SW 1271 (cell line): ENCODE measurements around the gene PDZD4.

ENCODE experiments used
- DNase-seq, 2 experiments: peaks; one replicate each; lab custom pipeline; 2025; lab: John Stamatoyannopoulos, UW

Gene PDZD4

DNA sequence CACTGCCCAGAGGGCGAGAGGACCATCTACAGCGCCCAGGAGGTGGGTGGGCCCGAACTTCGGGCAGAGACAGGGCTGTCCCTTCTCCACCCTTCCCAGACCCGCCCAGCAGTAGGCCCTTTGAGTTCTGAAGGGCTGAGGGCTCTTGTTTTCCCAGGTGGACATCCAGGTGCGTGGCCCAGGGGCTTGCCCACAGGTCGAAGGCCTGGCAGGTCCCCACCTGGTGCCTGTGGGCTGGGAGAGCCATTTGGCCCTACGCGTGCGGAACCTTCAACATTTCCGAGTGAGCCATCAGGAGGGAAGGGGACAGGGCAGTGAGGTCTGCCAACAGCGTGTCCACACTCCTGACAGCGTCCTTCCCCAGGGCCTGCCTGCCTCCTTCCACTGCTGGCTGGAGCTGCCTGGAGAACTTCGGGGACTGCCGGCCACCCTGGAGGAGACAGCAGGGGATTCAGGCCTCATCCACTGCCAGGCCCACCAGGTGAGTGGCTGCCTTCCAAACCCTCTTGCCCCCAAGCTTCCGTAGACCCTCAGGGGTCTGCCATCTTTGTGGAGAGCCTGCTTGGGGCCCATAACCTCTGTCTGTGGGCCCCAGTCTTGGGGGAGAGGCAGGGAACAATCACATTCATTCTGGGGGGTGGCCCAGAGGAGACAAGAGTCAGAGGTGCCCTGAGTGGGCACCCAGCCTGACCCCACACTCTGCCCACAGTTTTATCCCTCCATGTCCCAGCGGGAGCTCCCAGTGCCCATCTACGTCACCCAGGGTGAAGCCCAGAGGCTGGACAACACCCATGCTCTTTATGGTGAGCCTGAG is 59.5 kb downstream of the PDZD4 start:
- no peak for DNase-seq

DNA sequence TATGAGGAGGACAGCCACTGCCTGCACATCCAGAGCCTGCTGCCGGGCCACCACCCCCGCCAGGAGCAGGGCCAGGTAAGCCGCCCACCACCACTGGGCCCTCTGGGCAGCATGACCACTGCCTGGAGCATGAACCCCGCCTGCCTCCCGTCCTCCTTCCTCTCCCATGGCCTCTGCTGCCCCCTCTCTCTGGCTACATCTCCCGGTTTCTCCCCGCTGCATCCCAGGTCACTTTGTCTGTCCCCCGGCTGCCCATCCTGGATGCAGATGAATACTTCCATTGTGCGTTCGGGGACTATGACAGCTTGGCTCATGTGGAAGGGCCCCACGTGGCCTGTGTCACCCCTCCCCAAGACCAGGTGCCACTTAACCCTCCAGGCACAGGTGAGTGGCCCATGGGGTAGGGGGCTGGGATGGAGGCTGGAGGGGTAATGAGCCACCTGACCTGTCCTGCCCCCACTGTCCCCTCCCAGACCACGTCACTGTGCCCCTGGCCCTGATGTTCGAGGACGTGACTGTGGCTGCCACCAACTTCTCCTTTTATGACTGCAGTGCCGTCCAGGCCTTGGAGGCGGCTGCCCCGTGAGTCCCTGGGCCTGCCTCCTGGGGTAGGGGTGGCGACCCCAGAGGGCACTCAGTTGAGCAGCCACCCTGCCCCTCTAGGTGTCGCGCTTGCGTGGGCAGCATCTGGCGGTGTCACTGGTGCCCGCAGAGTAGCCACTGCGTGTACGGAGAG is 60.3 kb downstream of the PDZD4 start:
- no peak for DNase-seq

DNA sequence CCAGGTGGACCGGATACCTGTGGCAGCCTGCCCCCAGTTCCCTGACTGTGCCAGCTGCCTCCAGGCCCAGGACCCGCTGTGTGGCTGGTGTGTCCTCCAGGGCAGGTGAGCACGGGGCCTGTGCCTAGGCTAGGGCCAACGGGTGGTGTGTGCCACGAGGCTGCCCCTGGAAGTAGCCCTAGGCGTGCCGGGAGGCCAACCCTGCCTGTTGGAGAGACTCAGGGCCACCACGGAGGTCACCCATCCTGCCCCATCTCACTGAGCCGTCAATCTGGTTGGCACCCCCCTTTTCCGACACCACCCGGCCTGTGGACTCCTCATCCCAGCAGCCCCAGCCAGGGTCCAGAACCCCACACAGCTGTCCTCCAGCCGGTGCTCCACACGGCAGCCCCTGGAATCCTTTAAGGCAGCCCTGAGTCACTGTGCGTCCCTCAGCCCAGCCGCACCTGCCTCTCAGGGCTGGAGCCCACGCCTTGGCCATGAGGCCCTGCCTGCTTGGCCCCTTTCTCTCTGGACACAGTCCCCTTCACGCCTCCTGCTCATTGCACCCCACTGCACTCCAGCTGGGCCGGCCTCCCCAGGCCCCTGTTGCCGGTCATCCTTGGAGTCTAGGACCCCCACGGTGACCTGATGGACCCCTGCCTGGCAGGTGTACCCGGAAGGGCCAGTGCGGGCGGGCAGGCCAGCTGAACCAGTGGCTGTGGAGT is 61.0 kb downstream of the PDZD4 start:
- DNase-seq = no peak

DNA sequence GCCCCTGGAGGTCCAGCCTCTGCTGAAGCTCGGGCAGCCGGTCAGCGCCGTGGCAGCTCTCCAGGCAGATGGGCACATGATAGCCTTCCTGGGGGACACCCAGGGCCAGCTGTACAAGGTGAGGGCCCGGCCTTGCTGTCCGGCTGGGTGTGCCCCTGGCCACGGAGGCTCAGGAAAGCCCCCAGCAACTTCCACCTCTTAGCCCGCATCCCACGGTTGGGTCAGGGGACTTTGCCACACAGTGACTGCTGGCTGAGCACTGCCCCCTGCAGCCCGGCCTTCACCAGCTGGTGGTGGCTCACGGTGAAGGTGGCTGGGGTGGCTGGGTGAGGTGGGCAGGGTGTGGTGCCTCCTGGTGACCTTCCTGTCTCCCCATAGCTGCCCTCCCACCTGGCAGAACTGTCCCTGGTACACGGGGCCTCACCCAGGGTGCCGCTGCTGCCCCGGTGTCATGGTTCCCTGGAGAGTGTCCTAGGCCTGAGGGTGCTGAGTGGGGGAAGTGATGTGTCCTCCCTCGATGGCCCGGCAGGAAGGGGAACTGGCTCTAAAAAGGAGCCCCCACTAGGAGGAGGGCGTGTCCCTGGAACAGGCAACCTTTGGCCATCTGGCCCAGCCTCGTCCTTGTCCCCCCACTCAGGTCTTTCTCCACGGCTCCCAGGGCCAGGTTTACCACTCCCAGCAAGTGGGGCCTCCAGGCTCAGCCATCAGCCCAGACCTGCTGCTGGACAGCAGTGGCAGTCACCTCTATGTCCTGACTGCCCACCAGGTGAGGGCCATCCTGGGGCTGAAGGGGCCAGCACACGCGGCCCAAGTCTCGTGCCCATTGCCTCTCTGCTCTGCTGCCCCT is 61.8 kb downstream of the PDZD4 start:
- no peak for DNase-seq

DNA sequence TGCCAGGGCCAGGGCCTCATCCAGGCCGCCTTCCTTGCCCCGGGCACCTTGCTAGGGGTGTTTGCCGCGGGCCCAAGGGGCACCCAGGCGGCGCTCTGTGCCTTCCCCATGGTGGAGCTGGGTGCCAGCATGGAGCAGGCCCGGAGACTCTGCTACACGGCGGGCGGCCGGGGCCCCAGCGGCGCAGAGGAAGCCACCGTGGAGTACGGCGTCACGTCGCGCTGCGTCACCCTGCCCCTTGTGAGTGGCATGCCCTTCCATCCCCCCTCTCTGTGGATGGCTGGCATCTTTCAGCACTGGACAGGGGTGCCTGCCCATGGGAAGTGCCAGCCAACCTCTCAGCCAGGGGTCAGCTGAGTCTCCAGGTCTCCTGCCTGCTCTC is 62.7 kb downstream of the PDZD4 start:
- DNase-seq = no peak

DNA sequence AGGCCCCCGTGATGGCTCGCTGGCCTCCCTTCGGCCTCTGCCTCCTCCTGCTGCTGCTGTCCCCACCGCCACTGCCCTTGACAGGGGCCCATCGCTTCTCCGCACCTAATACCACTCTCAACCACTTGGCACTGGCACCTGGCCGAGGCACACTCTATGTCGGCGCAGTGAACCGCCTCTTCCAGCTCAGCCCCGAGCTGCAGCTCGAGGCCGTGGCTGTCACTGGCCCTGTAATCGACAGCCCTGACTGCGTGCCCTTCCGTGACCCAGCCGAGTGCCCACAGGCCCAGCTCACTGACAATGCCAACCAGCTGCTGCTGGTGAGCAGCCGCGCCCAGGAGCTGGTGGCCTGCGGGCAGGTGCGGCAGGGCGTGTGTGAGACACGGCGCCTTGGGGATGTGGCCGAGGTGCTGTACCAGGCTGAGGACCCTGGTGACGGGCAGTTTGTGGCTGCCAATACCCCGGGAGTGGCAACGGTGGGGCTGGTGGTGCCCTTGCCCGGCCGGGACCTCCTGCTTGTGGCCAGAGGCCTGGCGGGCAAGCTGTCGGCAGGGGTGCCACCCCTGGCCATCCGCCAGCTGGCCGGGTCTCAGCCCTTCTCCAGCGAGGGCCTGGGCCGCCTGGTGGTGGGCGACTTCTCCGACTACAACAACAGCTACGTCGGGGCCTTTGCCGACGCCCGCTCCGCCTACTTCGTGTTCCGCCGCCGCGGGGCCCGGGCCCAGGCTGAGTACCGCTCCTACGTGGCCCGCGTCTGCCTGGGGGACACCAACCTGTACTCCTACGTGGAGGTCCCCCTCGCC is 63.3 kb downstream of the PDZD4 start:
- DNase-seq = no peak

DNA sequence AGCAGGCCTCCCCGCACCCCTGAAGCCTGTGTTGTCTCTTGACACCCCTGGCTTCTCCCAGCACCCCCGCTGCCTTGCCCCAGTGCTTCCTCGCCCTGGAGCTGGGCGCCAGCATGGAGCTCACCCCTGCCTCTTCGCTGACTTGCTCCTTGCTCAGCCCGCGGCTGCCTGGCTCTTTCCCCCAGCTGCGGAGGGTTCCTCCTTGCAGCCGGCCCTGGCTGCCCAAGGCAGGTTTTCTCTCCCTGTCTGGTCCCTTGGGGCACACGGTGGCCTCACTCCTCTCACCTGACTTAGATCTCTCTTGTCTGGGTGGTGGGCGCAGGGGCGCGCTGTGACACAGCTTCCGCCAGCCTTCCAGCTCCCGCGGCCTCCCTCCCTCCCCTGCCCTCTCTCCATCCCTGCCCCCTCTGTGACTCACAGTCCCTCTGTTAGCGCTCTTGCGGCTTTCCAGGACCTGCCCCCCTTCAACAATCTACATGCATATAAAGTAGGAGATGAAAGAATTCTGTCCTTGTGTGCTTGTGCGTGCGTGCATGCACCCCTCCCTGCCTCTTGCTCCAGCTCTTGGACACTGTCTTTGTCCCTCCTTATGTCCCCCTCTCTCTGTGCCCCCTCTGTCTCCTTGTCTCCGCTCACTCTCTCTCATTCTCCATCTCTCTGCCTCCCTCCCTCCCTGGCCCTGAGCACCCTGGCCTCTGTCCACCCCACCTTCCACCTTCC is 64.1 kb downstream of the PDZD4 start:
- DNase-seq = no peak

DNA sequence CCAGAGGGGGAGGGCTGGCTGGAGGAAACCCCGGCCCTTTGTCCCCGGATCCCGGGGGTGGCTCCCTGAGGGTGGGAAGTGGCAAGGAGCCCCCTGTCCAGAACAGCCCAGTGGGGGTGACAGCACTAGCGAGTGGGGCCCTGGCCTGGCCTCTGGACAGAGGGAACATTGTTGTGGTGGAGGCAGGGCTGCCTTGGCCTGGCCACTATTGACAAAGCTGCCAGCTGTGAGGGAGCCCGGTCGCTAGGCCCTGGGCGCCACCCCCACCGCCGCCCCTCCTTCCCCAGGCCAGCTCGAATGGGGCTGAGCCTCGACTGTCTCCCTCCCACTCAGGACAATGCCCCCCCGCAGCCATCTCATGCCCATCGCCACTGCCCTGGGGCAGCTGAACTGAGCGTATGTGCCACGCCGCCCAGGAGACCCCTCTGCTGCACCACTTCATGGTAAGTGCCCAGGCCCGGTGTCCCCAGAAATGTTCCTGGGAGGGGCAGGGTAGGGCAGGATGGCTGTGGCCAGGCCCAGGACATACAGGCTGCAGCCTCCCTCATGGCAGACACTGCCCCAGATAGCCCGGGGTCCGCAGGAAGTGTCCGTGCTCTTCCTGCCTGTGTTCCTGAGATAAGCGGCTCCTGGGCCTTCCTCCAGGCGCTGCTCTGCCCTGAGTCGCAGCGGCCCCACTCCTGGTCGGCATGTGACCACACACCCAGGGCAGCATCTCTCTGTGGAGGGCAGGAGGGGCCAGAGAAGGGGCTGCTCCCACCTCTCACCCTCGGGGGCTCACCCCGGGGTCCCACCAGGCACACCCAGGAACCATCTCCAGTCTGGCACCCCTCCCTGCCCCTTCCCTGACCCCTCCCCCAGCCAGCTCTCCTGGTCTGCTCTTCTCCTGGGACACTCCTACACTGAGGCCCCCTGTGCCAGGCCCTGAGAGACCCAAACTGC is 64.9 kb downstream of the PDZD4 start:
- DNase-seq = no peak

DNA sequence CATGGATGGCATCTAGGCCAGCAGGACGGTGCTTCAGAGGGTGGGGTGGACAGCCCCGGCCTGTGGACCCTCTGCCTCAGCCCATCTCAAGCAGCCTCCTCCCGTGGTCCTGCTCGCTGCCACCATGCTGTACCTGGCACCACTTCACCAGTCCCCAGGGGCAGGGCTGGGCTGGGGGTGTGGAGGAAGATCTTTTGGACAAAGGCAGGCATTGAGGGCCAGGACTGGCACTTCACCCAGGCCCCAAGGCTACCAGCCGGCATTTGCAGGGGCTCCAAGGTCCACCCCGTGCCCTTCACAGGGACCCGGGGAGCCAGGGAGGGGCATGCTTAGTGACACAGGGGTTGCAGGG is 65.6 kb downstream of the PDZD4 start:
- DNase-seq = no peak

DNA sequence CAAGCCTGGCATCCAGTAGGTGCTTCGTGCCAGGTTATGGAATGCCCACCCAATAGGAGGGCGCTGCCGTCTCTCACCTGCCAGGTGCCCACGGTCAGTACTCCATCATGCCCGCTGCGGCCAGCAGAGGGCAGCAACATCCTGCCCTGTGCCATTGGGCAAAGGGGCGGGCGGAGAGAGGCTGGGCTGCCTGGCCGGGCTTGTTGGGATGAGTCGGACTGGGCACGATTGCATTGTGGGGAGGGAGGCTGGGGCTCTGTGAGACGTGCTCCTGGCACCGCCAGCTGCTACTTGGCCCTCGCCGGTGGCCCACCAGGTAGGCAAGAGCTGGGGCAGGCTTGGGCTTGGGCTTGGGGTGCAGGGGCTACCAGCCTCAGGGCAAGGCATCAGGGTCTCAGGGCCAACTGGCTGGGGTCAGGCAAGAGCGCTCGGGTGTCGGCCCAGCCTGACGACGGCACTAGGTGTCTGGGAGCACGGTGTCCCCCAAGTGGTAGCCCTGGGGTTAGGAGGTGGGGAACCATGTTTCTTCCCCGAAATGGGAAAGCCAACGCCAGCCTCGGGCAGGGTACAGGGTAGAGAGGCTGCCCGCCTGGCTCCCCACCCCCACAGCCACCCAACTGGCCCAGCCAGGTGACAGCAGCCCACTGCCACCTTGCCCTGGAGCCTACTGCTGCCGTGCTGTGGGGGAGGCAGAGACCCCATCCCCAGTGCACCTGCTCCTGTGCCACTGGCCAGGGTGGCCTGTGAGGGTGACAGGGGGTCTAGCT is 66.2 kb downstream of the PDZD4 start, which contains the start of gene PLXNB3:
PLXNB3 (plus strand) TSS at position 261 of the 767 bp plus-strand sequence. CDS start 1,287 bp downstream, outside the sequence.
- DNase-seq = peak; percentile 33 to 36

DNA sequence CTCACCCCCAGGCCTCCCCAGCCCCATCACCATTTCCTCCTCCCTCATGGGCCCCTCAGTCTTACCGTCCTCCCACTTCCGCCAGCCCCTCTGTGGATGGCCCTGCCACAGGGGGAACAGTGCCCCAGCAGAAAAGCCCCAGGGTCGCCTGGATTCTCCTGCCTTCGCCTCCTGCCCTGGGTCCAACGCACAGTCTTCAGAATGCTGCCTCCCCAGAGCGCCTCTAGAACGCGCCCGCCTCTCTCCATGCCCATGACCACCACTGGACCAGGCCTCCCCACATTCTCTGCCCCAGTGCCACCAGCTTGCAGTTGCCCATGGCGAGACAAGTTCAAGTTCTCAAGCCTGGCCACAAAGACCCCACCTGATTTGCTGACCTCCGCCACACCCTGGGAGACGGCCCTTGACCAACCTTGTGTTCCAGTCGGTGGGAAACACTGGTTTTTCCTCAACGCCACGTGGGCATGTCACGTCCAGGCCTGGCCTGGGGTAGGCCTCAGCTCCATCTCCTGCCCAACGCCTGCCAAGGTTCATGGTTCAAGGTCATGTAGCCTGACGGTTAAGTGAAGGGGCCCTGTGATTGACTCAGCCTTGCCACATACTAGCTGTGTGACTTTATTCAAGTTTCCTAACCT is 66.9 kb downstream of the PDZD4 start:
- no peak for DNase-seq

DNA sequence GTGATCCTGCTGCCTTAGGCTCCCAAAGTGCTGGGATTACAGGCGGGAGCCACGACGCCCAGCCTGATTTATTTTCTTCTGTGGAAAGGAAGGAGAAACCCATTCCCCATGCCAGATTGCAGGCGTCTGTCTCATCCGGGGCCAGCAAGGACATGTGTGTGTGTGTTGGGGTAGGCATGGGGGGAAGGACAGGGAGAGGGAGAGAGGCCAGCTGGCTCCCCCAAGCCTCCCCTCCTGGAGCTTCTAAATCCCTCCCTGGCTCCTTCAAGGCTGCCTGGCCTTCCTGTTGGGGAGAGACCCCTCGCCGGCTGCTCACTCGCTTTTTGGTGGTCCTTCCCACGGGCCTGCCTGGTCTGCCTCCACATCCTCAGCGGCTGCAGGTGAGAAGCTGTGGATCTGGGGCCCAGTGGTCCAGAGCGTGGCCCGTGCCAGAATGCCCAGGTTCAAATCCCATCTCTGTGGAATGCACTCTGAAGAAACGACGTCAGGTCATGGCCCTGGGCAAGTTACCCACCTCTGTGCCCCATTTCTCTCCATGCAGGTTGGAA is 67.6 kb downstream of the PDZD4 start:
- no peak for DNase-seq

DNA sequence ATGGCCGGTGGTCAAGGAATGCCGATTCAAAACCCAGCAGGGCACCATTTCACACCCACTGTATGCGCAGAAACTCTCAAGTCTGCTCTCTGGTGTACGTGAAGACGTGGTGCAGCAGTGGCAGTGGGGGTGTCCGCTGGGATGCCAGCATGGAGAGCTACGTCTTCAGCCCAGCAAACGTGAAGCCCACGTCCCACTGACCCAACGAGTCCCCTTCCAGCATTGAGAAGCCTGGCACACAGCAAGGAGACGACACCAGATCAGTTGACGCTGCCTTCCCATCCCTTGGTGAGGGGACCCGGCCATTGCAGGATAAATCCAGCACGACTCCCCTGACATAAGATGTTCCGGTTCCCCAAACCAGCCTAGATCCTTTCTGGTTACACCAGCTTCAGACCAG is 68.5 kb downstream of the PDZD4 start:
- no peak for DNase-seq

DNA sequence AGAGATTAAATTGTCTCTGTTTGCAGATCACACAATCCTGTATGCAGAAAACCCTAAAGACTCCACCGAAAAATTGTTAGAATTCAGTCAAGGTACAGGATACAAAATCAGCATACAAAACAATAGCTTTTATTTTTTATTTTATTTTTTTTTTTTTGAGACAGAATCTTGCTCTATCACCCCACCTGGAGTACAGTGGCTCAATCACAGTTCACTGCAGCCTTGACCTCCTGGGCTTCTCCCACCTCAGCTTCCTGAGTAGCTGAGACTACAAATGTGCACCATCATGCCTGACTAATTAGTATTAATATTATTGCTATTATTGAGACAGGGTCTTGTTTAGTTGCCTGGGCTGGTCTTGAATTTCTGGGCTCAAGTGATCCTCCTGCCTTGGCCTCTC is 75.2 kb downstream of the PDZD4 start:
- peak in 1 of 2 experiments; percentile 2 for DNase-seq
